Measurements from ENCODE around the gene C16orf54. TPM values are rescaled to one million over a fixed set of nuclear protein-coding genes. Genes with fewer than 3 reads are reported as not detected.
"Not testable (repeated sequence)": the region's sequence is repeated elsewhere in the genome, so short reads cannot be mapped to it uniquely, and the experiment has no call there.

Gene C16orf54
- total RNA-seq, 1 donor: not detected

DNA sequence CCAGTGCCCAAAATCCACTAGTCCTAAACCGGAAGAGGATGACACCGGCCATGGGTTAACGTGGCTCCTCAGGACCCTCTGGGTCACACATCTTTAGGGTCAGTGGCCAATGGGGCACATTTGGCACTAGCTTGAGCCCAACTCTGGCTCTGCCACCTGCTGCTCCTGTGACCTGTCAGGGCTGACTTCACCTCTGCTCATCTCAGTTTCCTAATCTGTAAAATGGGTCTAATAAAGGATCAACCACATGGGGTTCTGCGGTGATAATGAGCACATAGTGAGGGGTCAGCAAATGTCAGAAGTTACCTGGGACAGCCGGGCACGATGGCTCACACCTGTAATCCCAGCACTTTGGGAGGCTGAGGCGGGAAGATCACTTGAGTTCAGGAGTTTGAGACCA lies 48.4 kb downstream of the C16orf54 start:
- no peak for DNase-seq (ENCODE audit: low read depth)
- TF ChIP-seq, protein P1, sequence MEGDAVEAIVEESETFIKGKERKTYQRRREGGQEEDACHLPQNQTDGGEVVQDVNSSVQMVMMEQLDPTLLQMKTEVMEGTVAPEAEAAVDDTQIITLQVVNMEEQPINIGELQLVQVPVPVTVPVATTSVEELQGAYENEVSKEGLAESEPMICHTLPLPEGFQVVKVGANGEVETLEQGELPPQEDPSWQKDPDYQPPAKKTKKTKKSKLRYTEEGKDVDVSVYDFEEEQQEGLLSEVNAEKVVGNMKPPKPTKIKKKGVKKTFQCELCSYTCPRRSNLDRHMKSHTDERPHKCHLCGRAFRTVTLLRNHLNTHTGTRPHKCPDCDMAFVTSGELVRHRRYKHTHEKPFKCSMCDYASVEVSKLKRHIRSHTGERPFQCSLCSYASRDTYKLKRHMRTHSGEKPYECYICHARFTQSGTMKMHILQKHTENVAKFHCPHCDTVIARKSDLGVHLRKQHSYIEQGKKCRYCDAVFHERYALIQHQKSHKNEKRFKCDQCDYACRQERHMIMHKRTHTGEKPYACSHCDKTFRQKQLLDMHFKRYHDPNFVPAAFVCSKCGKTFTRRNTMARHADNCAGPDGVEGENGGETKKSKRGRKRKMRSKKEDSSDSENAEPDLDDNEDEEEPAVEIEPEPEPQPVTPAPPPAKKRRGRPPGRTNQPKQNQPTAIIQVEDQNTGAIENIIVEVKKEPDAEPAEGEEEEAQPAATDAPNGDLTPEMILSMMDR (IDR thresholded peaks at IDR 0.05; ENCODE audit: insufficient read depth, low read depth, low read length): no peak
- no peak overlapping the region for H3K4me3 ChIP-seq (ENCODE audit: low read depth, low read length)

DNA sequence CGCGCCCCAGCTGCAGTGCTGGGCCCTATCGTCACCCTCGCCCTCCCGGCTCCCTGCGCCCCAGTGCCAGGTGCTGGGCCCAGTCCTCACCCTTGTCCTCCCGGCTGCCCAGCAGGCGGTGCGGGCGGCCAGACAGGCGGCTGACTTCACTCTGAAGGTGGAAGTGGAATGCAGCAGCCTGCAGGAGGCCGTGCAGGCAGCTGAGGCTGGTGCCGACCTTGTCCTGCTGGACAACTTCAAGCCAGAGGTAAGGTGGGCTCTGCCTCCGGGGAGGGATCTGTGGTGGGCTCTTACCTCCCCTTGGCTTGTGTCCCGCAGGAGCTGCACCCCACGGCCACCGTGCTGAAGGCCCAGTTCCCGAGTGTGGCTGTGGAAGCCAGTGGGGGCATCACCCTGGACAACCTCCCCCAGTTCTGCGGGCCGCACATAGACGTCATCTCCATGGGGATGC lies 48.9 kb downstream of the C16orf54 start:
- no peak for DNase-seq (ENCODE audit: low read depth)
- TF ChIP-seq, protein P1 (IDR thresholded peaks at IDR 0.05; ENCODE audit: insufficient read depth, low read depth, low read length): no peak
- no peak overlapping the region for H3K4me3 ChIP-seq (ENCODE audit: low read depth, low read length)

DNA sequence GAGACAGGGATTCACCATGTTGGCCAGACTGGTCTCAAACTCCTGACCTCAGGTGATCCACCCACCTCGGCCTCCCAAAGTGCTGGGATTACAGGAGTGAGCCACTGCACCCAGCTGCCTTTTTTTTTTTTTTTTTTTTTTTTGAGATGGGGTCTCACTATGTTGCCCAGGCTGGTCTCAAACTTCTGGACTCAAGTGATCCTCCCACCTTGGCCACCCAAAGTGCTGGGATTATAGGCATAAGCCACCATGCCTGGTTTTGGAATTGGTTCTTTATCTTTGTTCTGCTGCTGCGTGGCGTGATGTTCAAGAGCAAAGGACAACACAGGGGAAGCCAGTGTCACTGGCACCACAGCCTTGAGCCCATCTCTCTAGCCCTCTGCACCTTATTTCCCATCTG lies 50.1 kb downstream of the C16orf54 start:
- not testable (repeated sequence) for DNase-seq (ENCODE audit: low read depth)

DNA sequence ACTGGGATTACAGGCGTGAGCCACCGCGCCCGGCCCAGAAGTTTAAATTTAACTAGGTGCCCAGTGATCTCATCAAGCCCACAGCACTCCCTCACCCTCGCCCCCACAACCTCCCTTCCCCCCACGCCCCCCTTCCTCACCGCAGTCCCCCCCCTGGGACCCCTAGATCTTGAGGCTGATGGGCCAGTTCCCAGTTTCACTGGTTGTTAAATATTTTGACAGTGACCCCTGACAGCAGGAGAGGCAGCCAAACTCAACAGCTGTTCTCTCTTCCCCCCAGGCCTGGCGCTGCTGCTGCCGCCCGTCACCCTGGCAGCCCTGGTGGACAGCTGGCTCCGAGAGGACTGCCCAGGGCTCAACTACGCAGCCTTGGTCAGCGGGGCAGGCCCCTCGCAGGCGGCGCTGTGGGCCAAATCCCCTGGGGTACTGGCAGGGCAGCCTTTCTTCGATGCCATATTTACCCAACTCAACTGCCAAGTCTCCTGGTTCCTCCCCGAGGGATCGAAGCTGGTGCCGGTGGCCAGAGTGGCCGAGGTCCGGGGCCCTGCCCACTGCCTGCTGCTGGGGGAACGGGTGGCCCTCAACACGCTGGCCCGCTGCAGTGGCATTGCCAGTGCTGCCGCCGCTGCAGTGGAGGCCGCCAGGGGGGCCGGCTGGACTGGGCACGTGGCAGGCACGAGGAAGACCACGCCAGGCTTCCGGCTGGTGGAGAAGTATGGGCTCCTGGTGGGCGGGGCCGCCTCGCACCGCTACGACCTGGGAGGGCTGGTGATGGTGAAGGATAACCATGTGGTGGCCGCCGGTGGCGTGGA lies 51.2 kb downstream of the C16orf54 start:
- H3K4me3 ChIP-seq (ENCODE audit: low read depth, low read length): no peak overlapping the region
- DNase-seq (ENCODE audit: low read depth): peak; percentile 48

More for the DNA sequence above, 50.1 kb downstream of the C16orf54 start:
- H3K4me3 ChIP-seq (ENCODE audit: low read depth, low read length): not testable (repeated sequence)

DNA sequence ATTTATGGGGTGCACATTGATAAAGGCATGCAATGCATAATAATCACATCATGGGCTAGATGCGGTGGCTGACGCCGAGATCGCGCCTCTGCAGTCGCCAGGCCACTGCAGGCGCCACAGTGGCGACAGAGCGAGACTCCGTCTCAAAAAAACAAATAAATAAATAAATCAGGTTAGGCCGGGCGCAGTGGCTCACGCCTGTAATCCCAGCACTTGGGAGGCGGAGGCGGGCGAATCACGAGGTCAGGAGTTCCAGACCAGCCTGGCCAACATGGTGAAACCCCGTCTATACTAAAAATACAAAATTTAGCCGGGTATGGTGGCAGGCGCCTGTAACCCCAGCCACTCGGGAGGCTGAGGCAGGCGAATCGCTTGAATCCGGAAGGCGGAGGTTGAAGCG lies 53.2 kb downstream of the C16orf54 start:
- not testable (repeated sequence) for DNase-seq (ENCODE audit: low read depth); H3K4me3 ChIP-seq (ENCODE audit: low read depth, low read length)

More for the DNA sequence above, 51.2 kb downstream of the C16orf54 start:
- TF ChIP-seq, protein P1 (IDR thresholded peaks at IDR 0.05; ENCODE audit: insufficient read depth, low read depth, low read length): no peak

Other genes starting within 250 kb of the C16orf54 start
- 15.1 and 18.4 TPM in 2 replicates for gene NPIPB12, start 239.6 kb downstream of the C16orf54 start, total RNA-seq
- gene SPN, start 82.7 kb downstream of the C16orf54 start, total RNA-seq: not detected in 2 replicates
- gene QPRT, start 66.8 kb downstream of the C16orf54 start, total RNA-seq: 95.3 and 123 TPM in 2 replicates
- gene ZG16, start 32.3 kb upstream of the C16orf54 start, total RNA-seq: not detected in 2 replicates
- 32.5 and 45.3 TPM in 2 replicates for gene KIF22, start 44.8 kb upstream of the C16orf54 start, total RNA-seq
- 166 and 269 TPM in 2 replicates for gene MAZ, start 60.5 kb upstream of the C16orf54 start, total RNA-seq
- 3.0 and 3.2 TPM in 2 replicates for gene PRRT2, start 66.2 kb upstream of the C16orf54 start, total RNA-seq
- gene PAGR1, start 70.2 kb upstream of the C16orf54 start, total RNA-seq: 20.3 and 20.7 TPM in 2 replicates
- gene MVP, start 74.5 kb upstream of the C16orf54 start, total RNA-seq: 211 and 250 TPM in 2 replicates
- gene CDIPT, start 117.2 kb upstream of the C16orf54 start, total RNA-seq: 60.9 and 84.6 TPM in 2 replicates
- gene SEZ6L2, start 153.6 kb upstream of the C16orf54 start, total RNA-seq: 2.6 and 4.7 TPM in 2 replicates
- 5.2 and 7.8 TPM in 2 replicates for gene ASPHD1, start 154.5 kb upstream of the C16orf54 start, total RNA-seq
- gene KCTD13, start 180.2 kb upstream of the C16orf54 start, total RNA-seq: 8.2 and 10.0 TPM in 2 replicates
- 72.8 and 75.1 TPM in 2 replicates for gene TMEM219, start 216.1 kb upstream of the C16orf54 start, total RNA-seq
- 48.0 and 63.9 TPM in 2 replicates for gene TAOK2, start 227.9 kb upstream of the C16orf54 start, total RNA-seq
- gene HIRIP3, start 249.6 kb upstream of the C16orf54 start, total RNA-seq: 4.7 and 6.8 TPM in 2 replicates

All from fibroblast of villous mesenchyme (primary cell).